OCI-LY3 (cell line): ENCODE measurements around the gene ZMIZ1.

Experiments
- EZH2phosphoT487 ChIP-seq: fragments of 200-600 bp; shearing (Covaris generic); IDR thresholded peaks from 2 replicates; pipeline ENCODE4 v1.6.1; 2018; ENCODE audit warnings: antibody characterized with exemption, mixed run types, low read depth
- TF ChIP-seq, protein P1 (sequence below): fragments of 200-600, 300-600 bp; sonication (generic); IDR thresholded peaks from 2 replicates; pipeline ENCODE4 v1.5.1; 2014; ENCODE audit warnings: antibody characterized with exemption, low read length, low read depth

DNA sequence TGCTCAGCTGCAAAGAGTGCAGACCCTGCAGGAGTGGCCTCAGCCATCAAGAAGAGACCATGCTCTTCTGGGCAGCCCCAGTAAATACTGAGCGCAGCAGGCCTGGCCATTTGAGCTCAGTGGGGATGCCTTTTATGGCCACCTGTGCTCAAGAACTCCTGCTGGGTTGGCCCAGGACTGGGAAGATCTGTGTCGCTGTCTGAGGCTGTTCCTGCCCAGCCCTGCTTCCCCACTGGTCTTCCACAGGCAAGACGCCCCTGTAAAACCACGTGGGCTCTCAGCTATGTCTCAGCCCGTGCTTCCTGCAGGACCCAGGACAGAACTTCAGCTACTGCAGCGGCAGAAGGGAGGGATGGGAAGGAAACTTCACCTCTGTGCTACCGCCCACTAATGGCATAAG is 268.0 kb downstream of the ZMIZ1 start:
- TF ChIP-seq, protein P1, sequence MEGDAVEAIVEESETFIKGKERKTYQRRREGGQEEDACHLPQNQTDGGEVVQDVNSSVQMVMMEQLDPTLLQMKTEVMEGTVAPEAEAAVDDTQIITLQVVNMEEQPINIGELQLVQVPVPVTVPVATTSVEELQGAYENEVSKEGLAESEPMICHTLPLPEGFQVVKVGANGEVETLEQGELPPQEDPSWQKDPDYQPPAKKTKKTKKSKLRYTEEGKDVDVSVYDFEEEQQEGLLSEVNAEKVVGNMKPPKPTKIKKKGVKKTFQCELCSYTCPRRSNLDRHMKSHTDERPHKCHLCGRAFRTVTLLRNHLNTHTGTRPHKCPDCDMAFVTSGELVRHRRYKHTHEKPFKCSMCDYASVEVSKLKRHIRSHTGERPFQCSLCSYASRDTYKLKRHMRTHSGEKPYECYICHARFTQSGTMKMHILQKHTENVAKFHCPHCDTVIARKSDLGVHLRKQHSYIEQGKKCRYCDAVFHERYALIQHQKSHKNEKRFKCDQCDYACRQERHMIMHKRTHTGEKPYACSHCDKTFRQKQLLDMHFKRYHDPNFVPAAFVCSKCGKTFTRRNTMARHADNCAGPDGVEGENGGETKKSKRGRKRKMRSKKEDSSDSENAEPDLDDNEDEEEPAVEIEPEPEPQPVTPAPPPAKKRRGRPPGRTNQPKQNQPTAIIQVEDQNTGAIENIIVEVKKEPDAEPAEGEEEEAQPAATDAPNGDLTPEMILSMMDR = no peak
- no peak for TF ChIP-seq EZH2phosphoT487
